Testis (tissue), 3 donors: Measurements from ENCODE around the gene HNRNPR. TPM values are rescaled to one million over a fixed set of nuclear protein-coding genes. Genes with fewer than 3 reads are reported as not detected.
"Not testable (repeated sequence)": the region's sequence is repeated elsewhere in the genome, so short reads cannot be mapped to it uniquely, and the experiment has no call there.

Experiments
- DNase-seq: peaks from one replicate; pipeline ENCODE4 v3.0.0-alpha.2; 2019
- H3K27ac ChIP-seq, 2 donors: fragments of 200-600 bp; sonication (generic); one replicate each; pipeline ENCODE4 v1.5.1; 2019
- H3K27me3 ChIP-seq: fragments of 200-600 bp; sonication (generic); one replicate; pipeline ENCODE4 v1.5.1; 2019
- H3K36me3 ChIP-seq: fragments of 200-600 bp; sonication (generic); one replicate; pipeline ENCODE4 v1.5.1; 2017; ENCODE audit warnings: low read depth; ENCODE audit errors: missing control alignments
- H3K4me1 ChIP-seq: fragments of 200-600 bp; sonication (generic); one replicate; pipeline ENCODE4 v1.5.1; 2019
- H3K4me3 ChIP-seq, 2 donors: fragments of 200-600 bp; sonication (generic); one replicate each; pipeline ENCODE4 v1.5.1; 2017 to 2019
- H3K9me3 ChIP-seq: fragments of 200-600 bp; sonication (generic); one replicate; pipeline ENCODE4 v1.5.1; 2017
- POLR2A ChIP-seq: fragments of 450-650 bp; IDR thresholded peaks from one replicate; pipeline ENCODE4 v1.6.1; 2017; ENCODE audit warnings: antibody characterized with exemption, mild to moderate bottlenecking, moderate library complexity
- WGBS, 2 donors: methylation state at CpG; one replicate each; pipeline ENCODE4 v1.1.5; 2018; 5-methylcytosine and 5-hydroxymethylcytosine counted together
- intact Hi-C: fragments of 100-400 bp; cut with DNase I; formaldehyde crosslinking; loops from one replicate; pipeline ENCODE4 v1.15.1; 2023; ENCODE audit warnings: low total_unique reads
- polyA plus RNA-seq: library from polyadenylated mRNA; stranded (reverse); fragments of 350-450 nt; fragmentation: Illumina TruSeq; extraction: RNeasy Lipid Tissue Mini Kit (QIAGEN cat#74804); gene quantifications from one replicate; pipeline ENCODE4 v1.2.3, GENCODE V29; 2014; ENCODE audit warnings: low read depth, low replicate concordance; ENCODE audit not compliant: insufficient read depth
- total RNA-seq, 2 donors: library from RNA; depleted of rRNA; stranded (reverse); fragments of >200 nt; gene quantifications; one replicate each; pipeline ENCODE4 v1.2.3, GENCODE V29; 2016
- TF ChIP-seq, protein P1 (sequence below), 3 experiments: fragments of 450-650 bp in 2 of 3; fragments of 200-600 bp in 1 of 3; sonication (generic) in 1 of 3; IDR thresholded peaks; one replicate each; pipeline ENCODE4 v1.5.1; 2016 to 2019; ENCODE audit warnings: antibody characterized with exemption in 3 of 3, mild to moderate bottlenecking in 2 of 3, moderate library complexity in 1 of 3

Gene HNRNPR
- total and polyA plus RNA-seq, 3 donors from 2014 or later: 89.6 to 95.8 (median 93.8) TPM

DNA sequence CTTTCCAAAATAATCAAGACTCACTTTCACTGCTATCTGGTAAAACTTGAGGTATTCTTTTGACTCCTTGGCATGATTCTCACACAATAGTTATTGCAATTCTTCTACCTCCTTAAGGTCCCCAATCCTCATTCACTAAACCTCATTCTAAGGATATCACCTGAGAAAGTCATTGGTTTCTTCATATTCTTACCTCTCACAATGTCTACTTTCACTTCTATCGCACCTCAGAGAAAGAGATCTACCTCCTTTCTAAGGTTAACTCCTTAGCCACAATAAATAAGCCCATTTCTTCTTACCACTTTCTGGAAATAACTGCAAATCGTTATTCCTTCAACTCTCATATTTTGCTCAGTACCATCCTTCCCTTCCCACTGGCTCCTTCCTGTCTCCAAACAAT lies 18.7 kb downstream of the HNRNPR start:
- Histone ChIP-seq H3K27me3 (no peaks in the 10 kb centered on the region), H3K4me1 (no peaks in the 10 kb centered on the region), H3K9me3 (no peaks in the 10 kb centered on the region), H3K4me3 (no peak overlapping the region), H3K36me3 (no peaks in the 10 kb centered on the region), H3K27ac (no peak overlapping the region)
- intact Hi-C loops: no loop called here
- WGBS, 2 donors: 90 to 95% methylated on average over 2 of the region's 2 CpGs
- no peak for TF ChIP-seq POLR2A
- TF ChIP-seq, protein P1, sequence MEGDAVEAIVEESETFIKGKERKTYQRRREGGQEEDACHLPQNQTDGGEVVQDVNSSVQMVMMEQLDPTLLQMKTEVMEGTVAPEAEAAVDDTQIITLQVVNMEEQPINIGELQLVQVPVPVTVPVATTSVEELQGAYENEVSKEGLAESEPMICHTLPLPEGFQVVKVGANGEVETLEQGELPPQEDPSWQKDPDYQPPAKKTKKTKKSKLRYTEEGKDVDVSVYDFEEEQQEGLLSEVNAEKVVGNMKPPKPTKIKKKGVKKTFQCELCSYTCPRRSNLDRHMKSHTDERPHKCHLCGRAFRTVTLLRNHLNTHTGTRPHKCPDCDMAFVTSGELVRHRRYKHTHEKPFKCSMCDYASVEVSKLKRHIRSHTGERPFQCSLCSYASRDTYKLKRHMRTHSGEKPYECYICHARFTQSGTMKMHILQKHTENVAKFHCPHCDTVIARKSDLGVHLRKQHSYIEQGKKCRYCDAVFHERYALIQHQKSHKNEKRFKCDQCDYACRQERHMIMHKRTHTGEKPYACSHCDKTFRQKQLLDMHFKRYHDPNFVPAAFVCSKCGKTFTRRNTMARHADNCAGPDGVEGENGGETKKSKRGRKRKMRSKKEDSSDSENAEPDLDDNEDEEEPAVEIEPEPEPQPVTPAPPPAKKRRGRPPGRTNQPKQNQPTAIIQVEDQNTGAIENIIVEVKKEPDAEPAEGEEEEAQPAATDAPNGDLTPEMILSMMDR (IDR thresholded peaks at IDR 0.05): no peak
- DNase-seq: no peak

DNA sequence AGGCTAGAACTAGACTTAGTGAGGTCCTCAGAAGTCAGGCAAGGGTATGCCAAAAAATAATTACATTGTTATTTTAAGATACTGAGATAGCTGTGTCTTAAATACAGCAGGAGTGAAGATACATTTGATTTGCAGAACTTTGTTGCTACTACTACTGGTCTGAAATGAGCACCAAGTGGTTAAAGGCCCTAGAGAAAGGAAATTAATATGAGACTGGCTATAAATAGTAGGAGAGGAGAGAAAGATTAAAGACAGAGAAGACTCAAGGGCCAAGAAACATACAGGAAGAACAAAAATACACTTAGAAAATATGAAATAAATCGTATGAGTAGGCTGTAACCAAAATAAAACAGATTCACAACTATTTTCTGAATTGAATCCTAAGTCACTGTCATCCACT lies 21.3 kb downstream of the HNRNPR start:
- no peak overlapping the region for H3K27ac ChIP-seq
- DNase-seq: no peak
- H3K36me3 ChIP-seq: no peaks in the 10 kb centered on the region
- no peak overlapping the region for H3K4me3 ChIP-seq
- no peaks in the 10 kb centered on the region for H3K4me1 ChIP-seq
- no peaks in the 10 kb centered on the region for H3K27me3 ChIP-seq
- intact Hi-C loops: no loop called here
- no peaks in the 10 kb centered on the region for H3K9me3 ChIP-seq
- no peak for TF ChIP-seq POLR2A
- TF ChIP-seq, protein P1 (IDR thresholded peaks at IDR 0.05): no peak
- 33 to 40% methylated on average over 1 of the region's 1 CpG for WGBS, 2 donors

DNA sequence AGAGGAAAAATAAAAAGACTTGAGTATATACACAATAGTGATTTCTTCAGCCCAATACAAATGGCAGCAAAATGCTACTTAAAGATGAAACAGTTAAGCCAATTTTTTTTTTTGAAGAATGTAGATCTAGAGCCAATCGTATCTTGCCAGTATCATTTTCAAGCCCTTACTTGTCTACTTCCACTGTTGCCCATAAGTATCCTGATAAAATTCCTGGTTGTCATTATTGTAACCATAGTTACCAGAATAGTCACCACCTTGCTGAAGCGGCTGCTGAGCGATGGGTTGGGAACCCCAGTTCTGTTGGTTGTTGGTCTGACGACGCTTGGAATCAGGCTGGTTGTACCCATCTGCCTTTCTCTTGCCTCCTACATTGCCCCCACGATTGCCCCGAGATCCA lies 33.8 kb downstream of the HNRNPR start:
- H3K36me3 ChIP-seq, H3K27ac ChIP-seq, intact Hi-C loops, H3K9me3 ChIP-seq, H3K4me1 ChIP-seq, H3K27me3 ChIP-seq, DNase-seq, H3K4me3 ChIP-seq: not testable (repeated sequence)
- 95 to 96% methylated on average over 7 of the region's 7 CpGs for WGBS, 2 donors

DNA sequence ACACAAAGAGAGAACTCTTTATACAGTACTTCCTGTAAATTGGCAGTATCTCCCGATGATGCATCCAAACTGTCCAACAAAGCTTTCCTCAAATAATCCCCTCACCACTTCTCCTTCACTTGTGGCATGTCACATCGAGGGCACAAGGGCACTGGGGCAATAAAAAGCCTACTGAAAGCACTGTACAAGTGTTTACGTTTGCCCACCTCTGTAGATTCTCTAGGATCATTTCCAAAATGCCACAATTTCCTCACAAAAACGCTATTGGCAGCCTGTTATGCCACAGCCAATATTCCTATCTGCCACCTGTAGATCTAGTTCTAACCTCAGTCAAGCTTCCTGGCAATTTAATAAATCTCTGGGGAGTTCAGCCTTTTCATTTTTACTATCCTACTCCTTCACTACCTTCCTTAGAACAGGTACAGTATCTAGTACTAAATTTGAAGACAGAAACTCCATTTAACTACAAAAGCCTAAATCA lies 39.9 kb downstream of the HNRNPR start:
- H3K9me3 ChIP-seq: no peaks in the 10 kb centered on the region
- H3K27ac ChIP-seq: peak overlapping the region; percentile 19 to 77
- intact Hi-C loops: no loop called here
- H3K4me1 ChIP-seq: peaks cover 11% of the 10 kb centered on the region
- no peak overlapping the region for H3K4me3 ChIP-seq
- no peaks in the 10 kb centered on the region for H3K36me3 ChIP-seq
- TF ChIP-seq, protein P1 (IDR thresholded peaks at IDR 0.05): no peak
- no peak for TF ChIP-seq POLR2A
- no peak for DNase-seq
- no peaks in the 10 kb centered on the region for H3K27me3 ChIP-seq
- 79 to 85% methylated on average over 4 of the region's 4 CpGs for WGBS, 2 donors

DNA sequence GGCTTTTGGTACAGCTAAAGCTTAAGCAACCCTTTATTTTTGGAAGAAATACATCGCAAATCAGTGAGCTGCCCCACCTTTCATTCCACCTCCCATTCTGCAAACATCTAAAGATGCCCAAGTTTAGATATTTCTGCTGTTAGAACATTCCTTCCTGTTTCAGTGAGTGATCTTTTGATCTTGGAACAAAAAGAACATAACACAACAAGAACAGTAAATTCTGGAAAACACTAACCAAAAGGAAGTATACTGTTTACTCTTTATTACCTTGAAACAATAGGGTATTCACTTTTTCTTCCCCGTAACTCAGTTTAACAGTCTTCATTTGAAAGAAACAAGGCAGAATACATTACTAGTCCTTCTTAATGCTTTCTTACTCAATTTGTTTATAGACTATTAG lies 40.6 kb downstream of the HNRNPR start:
- no peak for TF ChIP-seq POLR2A
- Histone ChIP-seq H3K36me3 (no peaks in the 10 kb centered on the region), H3K9me3 (no peaks in the 10 kb centered on the region), H3K27ac (peak overlapping the region; percentile 55 to 77), H3K4me1 (peaks cover 11% of the 10 kb centered on the region), H3K27me3 (no peaks in the 10 kb centered on the region), H3K4me3 (no peak overlapping the region)
- intact Hi-C loops: no loop called here
- DNase-seq: no peak
- WGBS, 2 donors: 55 to 66% methylated on average over 2 of the region's 2 CpGs

DNA sequence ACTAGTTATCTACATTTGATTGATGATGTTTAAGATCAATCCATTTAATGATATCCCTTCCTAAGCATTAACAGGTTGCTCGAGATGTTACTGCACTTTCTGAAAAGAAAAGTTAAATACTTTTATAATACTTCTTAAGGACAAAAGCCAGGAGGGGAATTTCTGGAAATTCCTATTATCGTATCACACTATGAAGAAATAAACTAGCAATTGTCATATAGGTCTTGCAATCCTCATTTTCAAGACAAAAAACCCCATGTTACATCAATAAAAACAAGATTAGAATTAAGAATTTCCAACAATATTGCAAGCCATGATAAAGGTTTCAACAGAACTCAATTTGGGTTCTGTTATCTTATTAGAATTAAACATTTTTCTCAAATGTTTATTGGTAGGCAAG lies 47.2 kb downstream of the HNRNPR start:
- WGBS, 2 donors: 90 to 91% methylated on average over 2 of the region's 2 CpGs
- DNase-seq: no peak
- Histone ChIP-seq H3K36me3 (no peaks in the 10 kb centered on the region), H3K4me3 (no peak overlapping the region), H3K27me3 (no peaks in the 10 kb centered on the region), H3K9me3 (no peaks in the 10 kb centered on the region), H3K27ac (no peak overlapping the region), H3K4me1 (no peaks in the 10 kb centered on the region)
- intact Hi-C loops: no loop called here
- TF ChIP-seq POLR2A: no peak
- TF ChIP-seq, protein P1 (IDR thresholded peaks at IDR 0.05): no peak
